Tibial nerve (tissue), 4 donors: ENCODE data around the gene TDRD9.

Source experiments
- EP300 ChIP-seq, 2 donors: sonication (generic); formaldehyde crosslinking; IDR thresholded peaks; one replicate each; pipeline ENCODE4 v1.6.1; 2017; ENCODE audit warnings: antibody characterized with exemption in 2 of 2, mild to moderate bottlenecking in 1 of 2
- TF ChIP-seq, protein P1 (sequence below), 5 experiments: fragments of 200-600 bp in 3 of 5; fragments of 450-650 bp in 2 of 5; sonication (generic) in 3 of 5; IDR thresholded peaks; one replicate each; pipeline ENCODE4 v1.5.1; 2016 to 2019; ENCODE audit warnings: antibody characterized with exemption in 5 of 5, mild to moderate bottlenecking in 3 of 5, moderate library complexity in 2 of 5

DNA sequence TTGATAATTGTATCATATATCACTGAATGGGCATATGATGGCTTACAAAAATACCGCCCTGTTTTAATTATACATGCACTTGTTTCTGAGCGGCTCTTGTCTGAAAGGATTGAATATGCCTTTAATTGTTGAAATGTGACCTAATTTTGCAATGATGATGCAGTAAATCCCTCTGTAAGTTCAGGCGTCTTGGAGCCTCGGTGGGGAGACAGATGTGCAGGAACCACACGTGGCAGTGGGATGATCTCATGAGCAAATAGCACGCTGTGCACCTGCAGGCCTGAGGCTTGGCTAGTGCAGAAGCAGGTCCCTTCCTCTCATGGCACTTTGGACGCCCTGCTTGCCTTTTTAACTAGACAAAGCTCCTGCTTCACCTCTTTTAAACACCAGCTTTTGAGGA lies 108.0 kb downstream of the TDRD9 start:
- TF ChIP-seq, protein P1, sequence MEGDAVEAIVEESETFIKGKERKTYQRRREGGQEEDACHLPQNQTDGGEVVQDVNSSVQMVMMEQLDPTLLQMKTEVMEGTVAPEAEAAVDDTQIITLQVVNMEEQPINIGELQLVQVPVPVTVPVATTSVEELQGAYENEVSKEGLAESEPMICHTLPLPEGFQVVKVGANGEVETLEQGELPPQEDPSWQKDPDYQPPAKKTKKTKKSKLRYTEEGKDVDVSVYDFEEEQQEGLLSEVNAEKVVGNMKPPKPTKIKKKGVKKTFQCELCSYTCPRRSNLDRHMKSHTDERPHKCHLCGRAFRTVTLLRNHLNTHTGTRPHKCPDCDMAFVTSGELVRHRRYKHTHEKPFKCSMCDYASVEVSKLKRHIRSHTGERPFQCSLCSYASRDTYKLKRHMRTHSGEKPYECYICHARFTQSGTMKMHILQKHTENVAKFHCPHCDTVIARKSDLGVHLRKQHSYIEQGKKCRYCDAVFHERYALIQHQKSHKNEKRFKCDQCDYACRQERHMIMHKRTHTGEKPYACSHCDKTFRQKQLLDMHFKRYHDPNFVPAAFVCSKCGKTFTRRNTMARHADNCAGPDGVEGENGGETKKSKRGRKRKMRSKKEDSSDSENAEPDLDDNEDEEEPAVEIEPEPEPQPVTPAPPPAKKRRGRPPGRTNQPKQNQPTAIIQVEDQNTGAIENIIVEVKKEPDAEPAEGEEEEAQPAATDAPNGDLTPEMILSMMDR (IDR thresholded peaks at IDR 0.05), result no peak
- no peak for TF ChIP-seq EP300 (IDR thresholded peaks at IDR 0.05)
